ENCODE data around the gene PARP8.
"Not testable (repeated sequence)": the region's sequence is repeated elsewhere in the genome, so short reads cannot be mapped to it uniquely, and the experiment has no call there.

The PARP8 gene

GRCh38 chr5:50766042-50766441 lies 99.6 kb downstream of the PARP8 start:
- H3K27ac ChIP-seq = no peak overlapping the region
- H3K9me3 ChIP-seq = no peaks in the 10 kb centered on the region
- peaks cover 75% of the 10 kb centered on the region for H3K36me3 ChIP-seq
- H3K4me3 ChIP-seq (ENCODE audit: low read depth in 1 of 2, low read length in 1 of 2) = no peak overlapping the region
- no peaks in the 10 kb centered on the region for H3K27me3 ChIP-seq
- no peaks in the 10 kb centered on the region for H3K4me1 ChIP-seq (ENCODE audit: control insufficient read depth in 1 of 2, insufficient read depth in 1 of 2, low read depth in 1 of 2, low read length in 1 of 2)
- TF ChIP-seq, protein P1, sequence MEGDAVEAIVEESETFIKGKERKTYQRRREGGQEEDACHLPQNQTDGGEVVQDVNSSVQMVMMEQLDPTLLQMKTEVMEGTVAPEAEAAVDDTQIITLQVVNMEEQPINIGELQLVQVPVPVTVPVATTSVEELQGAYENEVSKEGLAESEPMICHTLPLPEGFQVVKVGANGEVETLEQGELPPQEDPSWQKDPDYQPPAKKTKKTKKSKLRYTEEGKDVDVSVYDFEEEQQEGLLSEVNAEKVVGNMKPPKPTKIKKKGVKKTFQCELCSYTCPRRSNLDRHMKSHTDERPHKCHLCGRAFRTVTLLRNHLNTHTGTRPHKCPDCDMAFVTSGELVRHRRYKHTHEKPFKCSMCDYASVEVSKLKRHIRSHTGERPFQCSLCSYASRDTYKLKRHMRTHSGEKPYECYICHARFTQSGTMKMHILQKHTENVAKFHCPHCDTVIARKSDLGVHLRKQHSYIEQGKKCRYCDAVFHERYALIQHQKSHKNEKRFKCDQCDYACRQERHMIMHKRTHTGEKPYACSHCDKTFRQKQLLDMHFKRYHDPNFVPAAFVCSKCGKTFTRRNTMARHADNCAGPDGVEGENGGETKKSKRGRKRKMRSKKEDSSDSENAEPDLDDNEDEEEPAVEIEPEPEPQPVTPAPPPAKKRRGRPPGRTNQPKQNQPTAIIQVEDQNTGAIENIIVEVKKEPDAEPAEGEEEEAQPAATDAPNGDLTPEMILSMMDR (IDR thresholded peaks at IDR 0.05) = no peak

DNA sequence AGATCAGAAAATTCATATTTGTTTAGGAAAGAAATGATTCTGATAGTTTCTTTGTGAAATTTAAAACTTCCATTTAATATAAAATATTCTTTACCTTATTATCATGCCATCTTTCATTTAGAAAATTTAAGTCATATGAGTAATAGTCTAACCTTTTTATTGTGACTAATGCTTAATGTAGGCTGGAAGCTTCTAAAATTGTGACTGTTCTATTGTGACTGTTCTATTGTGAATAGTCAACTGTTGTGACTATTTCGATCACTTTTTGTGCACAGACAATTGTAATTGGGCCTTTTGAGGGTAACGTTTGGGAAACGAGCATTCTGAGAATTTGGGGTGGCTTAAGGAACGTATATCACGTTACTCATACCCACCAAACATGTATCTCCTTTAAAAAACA lies 100.0 kb downstream of the PARP8 start:
- H3K27ac ChIP-seq = no peak overlapping the region
- TF ChIP-seq, protein P1 (IDR thresholded peaks at IDR 0.05) = no peak
- no peaks in the 10 kb centered on the region for H3K9me3 ChIP-seq
- H3K4me3 ChIP-seq (ENCODE audit: low read depth in 1 of 2, low read length in 1 of 2) = no peak overlapping the region
- no peaks in the 10 kb centered on the region for H3K27me3 ChIP-seq
- H3K36me3 ChIP-seq = peaks cover 73% of the 10 kb centered on the region
- no peaks in the 10 kb centered on the region for H3K4me1 ChIP-seq (ENCODE audit: control insufficient read depth in 1 of 2, insufficient read depth in 1 of 2, low read depth in 1 of 2, low read length in 1 of 2)

DNA sequence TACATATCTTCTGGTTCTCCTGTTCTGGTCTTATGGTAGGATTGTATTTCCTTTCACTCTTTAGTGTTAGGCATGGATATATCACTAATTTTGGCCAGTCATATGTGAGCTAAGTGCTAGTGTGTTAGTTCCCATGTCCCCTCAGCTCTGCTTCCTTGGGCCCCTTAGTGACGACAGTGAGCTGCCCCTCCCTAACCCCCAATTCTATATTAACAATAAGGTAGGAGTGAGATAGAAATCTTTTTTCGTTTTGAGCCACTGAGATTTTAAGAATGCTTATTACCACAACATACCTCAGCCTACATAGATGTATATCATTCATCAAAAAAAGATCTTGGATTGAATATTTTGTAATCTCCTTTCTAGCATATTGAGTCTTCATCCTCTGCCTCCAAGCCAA lies 100.5 kb downstream of the PARP8 start:
- H3K36me3 ChIP-seq = peaks cover 68% of the 10 kb centered on the region
- H3K27me3 ChIP-seq = no peaks in the 10 kb centered on the region
- TF ChIP-seq, protein P1 (IDR thresholded peaks at IDR 0.05) = no peak

GRCh38 chr5:50767588-50767987 lies 101.2 kb downstream of the PARP8 start:
- no peak overlapping the region for H3K4me3 ChIP-seq (ENCODE audit: low read depth in 1 of 2, low read length in 1 of 2)
- TF ChIP-seq, protein P1 (IDR thresholded peaks at IDR 0.05) = no peak

More for the DNA sequence above, 100.5 kb downstream of the PARP8 start:
- Histone ChIP-seq H3K9me3 (no peaks in the 10 kb centered on the region), H3K27ac (no peak overlapping the region), H3K4me1 (ENCODE audit: control insufficient read depth in 1 of 2, insufficient read depth in 1 of 2, low read depth in 1 of 2, low read length in 1 of 2) (no peaks in the 10 kb centered on the region), H3K4me3 (ENCODE audit: low read depth in 1 of 2, low read length in 1 of 2) (no peak overlapping the region)

GRCh38 chr5:50768634-50769033 lies 102.2 kb downstream of the PARP8 start:
- no peaks in the 10 kb centered on the region for H3K4me1 ChIP-seq (ENCODE audit: control insufficient read depth in 1 of 2, insufficient read depth in 1 of 2, low read depth in 1 of 2, low read length in 1 of 2)
- no peak overlapping the region for H3K27ac ChIP-seq
- no peak overlapping the region for H3K4me3 ChIP-seq (ENCODE audit: low read depth in 1 of 2, low read length in 1 of 2)
- H3K9me3 ChIP-seq = no peaks in the 10 kb centered on the region
- TF ChIP-seq, protein P1 (IDR thresholded peaks at IDR 0.05) = no peak
- H3K27me3 ChIP-seq = no peaks in the 10 kb centered on the region
- peaks cover 58% of the 10 kb centered on the region for H3K36me3 ChIP-seq

More at GRCh38 chr5:50767588-50767987, 101.2 kb downstream of the PARP8 start:
- Histone ChIP-seq H3K27me3 (no peaks in the 10 kb centered on the region), H3K36me3 (peaks cover 66% of the 10 kb centered on the region), H3K27ac (no peak overlapping the region), H3K4me1 (ENCODE audit: control insufficient read depth in 1 of 2, insufficient read depth in 1 of 2, low read depth in 1 of 2, low read length in 1 of 2) (no peaks in the 10 kb centered on the region), H3K9me3 (no peaks in the 10 kb centered on the region)

DNA sequence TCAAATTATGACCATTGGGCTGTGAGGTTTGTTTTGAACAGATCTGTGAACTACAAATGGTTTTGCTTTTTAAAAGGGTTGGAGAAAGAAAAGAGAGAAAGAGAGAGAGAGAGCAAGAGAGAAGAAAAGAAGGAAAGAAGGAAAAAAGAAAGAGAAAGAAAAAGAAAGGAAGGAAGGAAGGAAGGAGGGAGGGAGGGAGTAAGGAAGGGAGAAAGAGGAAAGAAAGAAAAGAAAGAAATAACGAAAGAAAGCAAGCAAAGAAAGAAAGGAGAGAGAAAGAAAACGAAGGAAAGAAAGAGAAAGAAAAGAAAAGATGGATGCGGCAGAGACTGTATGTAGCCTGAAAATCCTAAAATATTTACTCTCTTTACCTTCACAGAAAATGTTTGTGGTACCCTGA lies 104.0 kb downstream of the PARP8 start:
- Histone ChIP-seq H3K36me3 (peaks cover 58% of the 10 kb centered on the region), H3K4me3 (ENCODE audit: low read depth in 1 of 2, low read length in 1 of 2) (no peak overlapping the region), H3K27ac (no peak overlapping the region), H3K27me3 (no peaks in the 10 kb centered on the region), H3K9me3 (no peaks in the 10 kb centered on the region), H3K4me1 (ENCODE audit: control insufficient read depth in 1 of 2, insufficient read depth in 1 of 2, low read depth in 1 of 2, low read length in 1 of 2) (no peaks in the 10 kb centered on the region)
- TF ChIP-seq, protein P1 (IDR thresholded peaks at IDR 0.05) = no peak

DNA sequence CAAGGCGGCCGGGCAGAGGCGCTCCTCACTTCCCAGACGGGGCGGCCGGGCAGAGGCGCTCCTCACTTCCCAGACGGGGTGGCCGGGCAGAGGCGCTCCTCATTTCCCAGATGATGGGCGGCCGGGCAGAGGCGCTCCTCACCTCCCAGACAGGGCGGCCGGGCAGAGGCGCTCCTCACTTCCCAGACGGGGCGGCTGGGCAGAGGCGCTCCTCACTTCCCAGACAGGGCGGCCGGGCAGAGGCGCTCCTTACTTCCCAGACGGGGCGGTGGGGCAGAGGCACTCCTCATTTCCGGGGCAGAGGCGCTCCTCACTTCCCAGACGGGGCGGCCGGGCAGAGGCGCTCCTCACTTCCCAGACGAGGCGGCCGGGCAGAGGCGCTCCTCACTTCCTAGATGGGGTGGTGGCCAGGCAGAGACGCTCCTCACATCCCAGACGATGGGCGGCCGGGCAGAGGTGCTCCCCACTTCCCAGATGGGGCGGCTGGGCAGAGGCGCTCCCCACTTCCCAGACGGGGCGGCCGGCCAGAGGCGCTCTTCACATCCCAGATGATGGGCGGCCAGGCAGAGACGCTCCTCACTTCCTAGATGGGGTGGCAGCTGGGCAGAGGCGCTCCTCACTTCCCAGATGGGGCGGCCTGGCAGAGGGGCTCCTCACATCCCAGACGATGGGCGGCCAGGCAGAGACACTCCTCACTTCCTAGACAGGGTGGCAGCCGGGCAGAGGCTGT lies 108.2 kb downstream of the PARP8 start:
- H3K27ac ChIP-seq; H3K4me1 ChIP-seq (ENCODE audit: control insufficient read depth in 1 of 2, insufficient read depth in 1 of 2, low read depth in 1 of 2, low read length in 1 of 2); H3K4me3 ChIP-seq (ENCODE audit: low read depth in 1 of 2, low read length in 1 of 2); H3K27me3 ChIP-seq; H3K9me3 ChIP-seq: not testable (repeated sequence)
- H3K36me3 ChIP-seq = peaks cover 57% of the 10 kb centered on the region

Data from neutrophil (primary cell).